Measurements from ENCODE around the gene RASSF7.

GRCh38 chr11:575996-576768 is 15.4 kb downstream of the RASSF7 start, which contains the start of gene PHRF1:
- TF ChIP-seq EP300 (IDR thresholded peaks at IDR 0.05) (no peak), ELK1 (IDR thresholded peaks at IDR 0.05; ENCODE audit: low read depth, low read length) (no peak), PBX3 (IDR thresholded peaks at IDR 0.05) (no peak)
